H1 (cell line): Measurements from ENCODE around the gene PPP2R2C. TPM values are rescaled to one million over a fixed set of nuclear protein-coding genes. Genes with fewer than 3 reads are reported as not detected.

ENCODE experiments used
- HDAC6 ChIP-seq: IDR thresholded peaks from one replicate; pipeline ENCODE4 v1.7.1; 2012; ENCODE audit warnings: low read depth, mild to moderate bottlenecking, inconsistent platforms, low read length, moderate library complexity
- polyA plus RNA-seq, 7 experiments: library from polyadenylated mRNA; depleted of rRNA in 3 of 7; stranded (reverse) in 5 of 7; unstranded in 2 of 7; fragments of >200 nt in 5 of 7; fragments of 200-250 nt in 2 of 7; gene quantifications; 1 replicate in 5 of 7; 2 replicates in 1 of 7; 4 replicates in 1 of 7; pipeline versions ENCODE4 v1.2.1 to v1.2.3, GENCODE V29; 2011 to 2013; ENCODE audit warnings: missing spikeins in 2 of 7, mixed read lengths in 2 of 7
- total RNA-seq: library from RNA; stranded (reverse); fragmentation: NEBNext Ultra II Directional; extraction: Animal tissue kit (Norgen Biotek cat#: 25700); gene quantifications from 2 replicates; pipeline ENCODE4 v1.2.1, GENCODE V29; 2021

PPP2R2C gene
- total and polyA plus RNA-seq, 2 of the 8 experiments (the other 6 are each of a cell fraction or from before 2014, with no cell fraction given) = 6.4 TPM

- no peak for TF ChIP-seq HDAC6
These were observed 54.1 kb downstream of the PPP2R2C start (continued) for GRCh38 chr4:6418193-6418755.
